ENCODE measurements around the gene UBE2E3.

DNA sequence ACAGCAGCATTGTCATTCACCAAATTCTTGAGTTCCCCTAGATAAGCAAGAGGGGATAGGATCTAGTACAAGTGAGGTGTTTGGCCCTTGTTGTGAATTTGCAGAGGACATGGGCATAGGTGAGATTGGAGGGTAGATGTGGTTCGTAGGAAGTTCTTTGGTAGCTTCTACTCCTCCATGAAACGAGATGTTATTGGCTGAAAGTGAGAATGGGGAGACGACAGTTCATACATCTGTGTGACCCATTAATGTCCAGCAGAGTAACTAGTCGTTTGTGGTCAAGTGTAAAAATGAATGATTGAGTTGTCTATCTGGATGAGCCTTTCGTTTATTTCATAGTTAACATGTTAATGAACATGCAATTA lies 90.4 kb downstream of the UBE2E3 start:
- TF ChIP-seq, protein P1, sequence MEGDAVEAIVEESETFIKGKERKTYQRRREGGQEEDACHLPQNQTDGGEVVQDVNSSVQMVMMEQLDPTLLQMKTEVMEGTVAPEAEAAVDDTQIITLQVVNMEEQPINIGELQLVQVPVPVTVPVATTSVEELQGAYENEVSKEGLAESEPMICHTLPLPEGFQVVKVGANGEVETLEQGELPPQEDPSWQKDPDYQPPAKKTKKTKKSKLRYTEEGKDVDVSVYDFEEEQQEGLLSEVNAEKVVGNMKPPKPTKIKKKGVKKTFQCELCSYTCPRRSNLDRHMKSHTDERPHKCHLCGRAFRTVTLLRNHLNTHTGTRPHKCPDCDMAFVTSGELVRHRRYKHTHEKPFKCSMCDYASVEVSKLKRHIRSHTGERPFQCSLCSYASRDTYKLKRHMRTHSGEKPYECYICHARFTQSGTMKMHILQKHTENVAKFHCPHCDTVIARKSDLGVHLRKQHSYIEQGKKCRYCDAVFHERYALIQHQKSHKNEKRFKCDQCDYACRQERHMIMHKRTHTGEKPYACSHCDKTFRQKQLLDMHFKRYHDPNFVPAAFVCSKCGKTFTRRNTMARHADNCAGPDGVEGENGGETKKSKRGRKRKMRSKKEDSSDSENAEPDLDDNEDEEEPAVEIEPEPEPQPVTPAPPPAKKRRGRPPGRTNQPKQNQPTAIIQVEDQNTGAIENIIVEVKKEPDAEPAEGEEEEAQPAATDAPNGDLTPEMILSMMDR (IDR thresholded peaks at IDR 0.05 in 4 of 5, conservative IDR thresholded peaks at IDR 0.05 in 1 of 5) = no peak
- no peak for TF ChIP-seq POLR2A (IDR thresholded peaks at IDR 0.05)

All from gastrocnemius medialis (tissue), 4 donors.